OCI-LY7 (cell line): Measurements from ENCODE around the gene SH2D6. TPM values are rescaled to one million over a fixed set of nuclear protein-coding genes. Genes with fewer than 3 reads are reported as not detected.

Source experiments
- BruUV-seq: library from RNA; stranded (reverse); fragments of 400-500 nt; replicated peaks from 2 replicates; lab custom pipeline; 2021; lab: Mats Ljungman, UMichigan
- CTCF ChIA-PET: fragments of 300-600 bp; sonication (Branson Sonifier 250); formaldehyde crosslinking; loops from one replicate; lab custom pipeline; 2022; ENCODE audit warnings: antibody characterized with exemption; ENCODE audit not compliant: unreplicated experiment; lab: Charles Lee
- POLR2A ChIA-PET: fragments of 300-600 bp; sonication (Branson Sonifier 250); formaldehyde crosslinking; loops from one replicate; lab custom pipeline; 2022; ENCODE audit warnings: antibody characterized with exemption; lab: Charles Lee
- DNase-seq: peaks from one replicate; pipeline ENCODE4 v3.0.0-alpha.2; 2015; ENCODE audit warnings: low spot score
- H2AFZ ChIP-seq: fragments of 200-600 bp; sonication (generic), shearing (Covaris generic); 2 replicates; pipeline ENCODE4 v1.6.1; 2014; ENCODE audit warnings: mild to moderate bottlenecking, antibody characterized with exemption, low read length, moderate library complexity
- H3K27ac ChIP-seq: fragments of 200-600 bp; sonication (generic); 2 replicates; pipeline ENCODE4 v1.5.1; 2014; ENCODE audit warnings: mixed run types, low read depth, mild to moderate bottlenecking, moderate library complexity, low read length, inconsistent platforms; ENCODE audit not compliant: poor library complexity, severe bottlenecking
- H3K36me3 ChIP-seq: fragments of 200-600 bp; sonication (generic); 2 replicates; pipeline ENCODE4 v1.6.1; 2014; ENCODE audit warnings: mild to moderate bottlenecking, antibody characterized with exemption, low read length, moderate library complexity, mixed read lengths; ENCODE audit not compliant: insufficient read depth
- H3K4me1 ChIP-seq: fragments of 200-600 bp; sonication (generic); 2 replicates; pipeline ENCODE4 v1.5.1; 2014; ENCODE audit warnings: mild to moderate bottlenecking, low read length; ENCODE audit not compliant: insufficient read depth, poor library complexity, severe bottlenecking
- H3K4me2 ChIP-seq: fragments of 200-600 bp; sonication (generic); 2 replicates; pipeline ENCODE4 v1.6.1; 2014; ENCODE audit warnings: mild to moderate bottlenecking, low read length
- H3K4me3 ChIP-seq: fragments of 200-600 bp; sonication (generic); 2 replicates; pipeline ENCODE4 v1.5.1; 2014; ENCODE audit warnings: mild to moderate bottlenecking, low read depth, low read length; ENCODE audit not compliant: poor library complexity, severe bottlenecking
- H3K79me2 ChIP-seq: fragments of 200-600 bp; sonication (generic); 2 replicates; pipeline ENCODE4 v1.6.1; 2016; ENCODE audit warnings: low read depth, mild to moderate bottlenecking, low read length, moderate library complexity, mixed read lengths; ENCODE audit not compliant: insufficient read depth
- H3K9me2 ChIP-seq: fragments of 200-600 bp; sonication (generic); 2 replicates; pipeline ENCODE4 v1.6.1; 2016; ENCODE audit warnings: mild to moderate bottlenecking, low read length, mixed read lengths; ENCODE audit not compliant: insufficient read depth
- H3K9me3 ChIP-seq: fragments of 200-600 bp; sonication (generic); 2 replicates; pipeline ENCODE4 v1.6.1; 2014; ENCODE audit warnings: mild to moderate bottlenecking, mixed run types, low read length, mixed read lengths
- H4K20me1 ChIP-seq: fragments of 200-600 bp; sonication (generic); 2 replicates; pipeline ENCODE4 v1.6.1; 2014; ENCODE audit warnings: mild to moderate bottlenecking, antibody characterized with exemption, low read length, moderate library complexity, mixed read lengths; ENCODE audit not compliant: insufficient read depth
- EZH2phosphoT487 ChIP-seq: fragments of 200-600 bp; sonication (generic); IDR thresholded peaks from 2 replicates; pipeline ENCODE4 v1.6.1; 2018; ENCODE audit warnings: low read depth, borderline replicate concordance, mild to moderate bottlenecking, mixed run types, antibody characterized with exemption, low read length, moderate library complexity, mixed read lengths
- intact Hi-C: fragments of 100-400 bp; cut with micrococcal nuclease; formaldehyde crosslinking; loops from one replicate; pipeline ENCODE4 v1.10.0; 2022; ENCODE audit not compliant: unreplicated experiment
- total RNA-seq, 2 experiments: library from RNA; depleted of rRNA in 1 of 2; stranded (reverse); fragments of >200 nt in 1 of 2; shearing (Covaris generic) in 1 of 2; gene quantifications; 2 replicates each; pipeline ENCODE4 v1.2.3, GENCODE V29; 2014 to 2022
- TF ChIP-seq, protein P1 (sequence below): fragments of 200-600 bp; sonication (generic); conservative IDR thresholded peaks from 2 replicates; pipeline ENCODE4 v1.5.1; 2014; ENCODE audit warnings: mild to moderate bottlenecking, antibody characterized with exemption, low read length, moderate library complexity, mixed read lengths

The SH2D6 gene
- total RNA-seq, 2 experiments from 2014 or later = 0.35 to 2.6 TPM

DNA sequence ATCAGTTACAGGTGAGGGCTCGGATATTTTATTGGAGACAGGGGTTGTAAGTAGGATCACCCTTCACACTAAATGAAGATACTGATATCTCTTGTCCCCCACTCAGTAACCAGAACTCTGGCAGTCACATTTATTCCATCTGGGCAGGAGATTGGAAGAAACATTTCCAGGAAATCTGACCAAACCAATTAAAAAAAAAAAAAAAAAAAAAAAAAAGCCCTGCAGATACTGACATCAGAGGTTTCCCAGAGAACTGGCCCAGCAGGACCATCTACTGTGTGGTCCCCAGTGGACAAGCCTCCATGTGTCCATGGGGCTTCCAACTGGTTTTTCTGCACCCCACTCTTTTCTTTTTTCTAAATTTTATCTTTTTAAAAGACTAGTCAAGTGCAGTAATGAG lies 41.3 kb downstream of the SH2D6 start:
- Histone ChIP-seq H3K36me3 (no peaks in the 10 kb centered on the region), H3K9me3 (no peaks in the 10 kb centered on the region)

DNA sequence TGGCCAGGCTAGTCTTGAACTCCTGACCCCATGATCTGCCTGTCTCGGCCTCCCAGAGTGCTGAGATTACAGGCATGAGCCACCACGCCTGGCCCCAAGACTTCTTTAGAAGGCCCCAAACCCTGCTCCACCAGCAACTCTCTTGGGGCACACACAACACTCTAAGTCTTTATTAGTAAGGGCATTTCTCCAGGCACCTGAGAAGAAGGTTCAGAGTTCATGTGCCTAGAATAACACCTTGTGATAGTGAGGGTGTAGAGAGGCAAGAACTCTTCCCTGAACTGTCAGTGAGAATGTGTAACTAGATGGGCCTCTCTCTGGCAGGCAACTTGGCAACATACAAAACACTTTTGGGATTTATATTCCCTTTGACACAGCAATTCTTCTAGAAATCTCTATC lies 43.8 kb downstream of the SH2D6 start:
- H3K9me3 ChIP-seq = no peaks in the 10 kb centered on the region
- no TSS peak for BruUV-seq
- DNase-seq = no peak
- H3K4me3 ChIP-seq = no peak overlapping the region
- TF ChIP-seq EZH2phosphoT487 = no peak
- TF ChIP-seq, protein P1, sequence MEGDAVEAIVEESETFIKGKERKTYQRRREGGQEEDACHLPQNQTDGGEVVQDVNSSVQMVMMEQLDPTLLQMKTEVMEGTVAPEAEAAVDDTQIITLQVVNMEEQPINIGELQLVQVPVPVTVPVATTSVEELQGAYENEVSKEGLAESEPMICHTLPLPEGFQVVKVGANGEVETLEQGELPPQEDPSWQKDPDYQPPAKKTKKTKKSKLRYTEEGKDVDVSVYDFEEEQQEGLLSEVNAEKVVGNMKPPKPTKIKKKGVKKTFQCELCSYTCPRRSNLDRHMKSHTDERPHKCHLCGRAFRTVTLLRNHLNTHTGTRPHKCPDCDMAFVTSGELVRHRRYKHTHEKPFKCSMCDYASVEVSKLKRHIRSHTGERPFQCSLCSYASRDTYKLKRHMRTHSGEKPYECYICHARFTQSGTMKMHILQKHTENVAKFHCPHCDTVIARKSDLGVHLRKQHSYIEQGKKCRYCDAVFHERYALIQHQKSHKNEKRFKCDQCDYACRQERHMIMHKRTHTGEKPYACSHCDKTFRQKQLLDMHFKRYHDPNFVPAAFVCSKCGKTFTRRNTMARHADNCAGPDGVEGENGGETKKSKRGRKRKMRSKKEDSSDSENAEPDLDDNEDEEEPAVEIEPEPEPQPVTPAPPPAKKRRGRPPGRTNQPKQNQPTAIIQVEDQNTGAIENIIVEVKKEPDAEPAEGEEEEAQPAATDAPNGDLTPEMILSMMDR = no peak
- H3K4me2 ChIP-seq = no peak overlapping the region
- no peaks in the 10 kb centered on the region for H4K20me1 ChIP-seq
- H3K36me3 ChIP-seq = no peaks in the 10 kb centered on the region
- CTCF ChIA-PET = no interaction called here
- intact Hi-C loops = no loop called here
- H3K9me2 ChIP-seq = no peaks in the 10 kb centered on the region
- no peaks in the 10 kb centered on the region for H3K4me1 ChIP-seq
- H2AFZ ChIP-seq = no peak overlapping the region
- no peak overlapping the region for H3K27ac ChIP-seq
- POLR2A ChIA-PET = interaction anchor here (0.9 kb wide), 1 partner anchor 21 kb away, joined by 3 read pairs; no protein-coding TSS in a partner anchor
- H3K79me2 ChIP-seq = no peaks in the 10 kb centered on the region

More for the DNA sequence above, 41.3 kb downstream of the SH2D6 start:
- no peak overlapping the region for H3K27ac ChIP-seq
- BruUV-seq = no TSS peak
- CTCF ChIA-PET = no interaction called here
- POLR2A ChIA-PET = no interaction called here
- no peak overlapping the region for H3K4me3 ChIP-seq
- no peaks in the 10 kb centered on the region for H4K20me1 ChIP-seq
- TF ChIP-seq, protein P1 = no peak
- no peak for TF ChIP-seq EZH2phosphoT487
- no peak for DNase-seq
- H3K9me2 ChIP-seq = no peaks in the 10 kb centered on the region
- no peaks in the 10 kb centered on the region for H3K4me1 ChIP-seq
- H3K79me2 ChIP-seq = no peaks in the 10 kb centered on the region
- intact Hi-C loops = no loop called here
- no peak overlapping the region for H3K4me2 ChIP-seq
- no peak overlapping the region for H2AFZ ChIP-seq

DNA sequence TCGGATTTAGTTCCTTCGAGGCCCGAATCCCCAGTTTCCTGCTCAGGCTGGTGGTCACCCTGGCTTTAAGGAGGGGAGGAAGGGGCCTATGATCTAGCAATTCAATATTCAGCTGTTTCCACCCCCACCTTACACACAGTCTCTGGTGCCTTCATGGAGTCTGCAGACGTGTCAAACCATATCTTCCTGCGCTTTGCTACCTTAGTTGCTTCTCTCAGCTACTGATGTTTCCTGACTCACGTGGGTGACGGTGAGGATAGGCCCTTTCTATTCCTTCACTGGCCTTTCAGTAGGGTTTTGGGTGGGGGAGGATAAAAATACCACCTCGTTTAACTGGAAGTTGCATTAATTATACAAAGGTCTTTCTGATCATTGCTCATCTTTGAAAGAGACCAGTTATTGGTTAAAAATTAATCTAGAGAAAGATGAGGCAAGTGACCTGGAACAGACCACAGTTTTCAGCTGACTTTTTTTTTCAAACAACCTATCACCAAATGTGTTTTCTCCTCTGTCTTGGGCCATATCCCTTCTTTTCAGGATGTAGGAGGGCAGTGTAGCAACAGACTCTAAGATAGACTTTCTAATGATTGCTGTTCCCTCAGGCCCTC lies 49.7 kb downstream of the SH2D6 start:
- ChIA-PET CTCF (no interaction called here), POLR2A (no interaction called here)
- H3K4me1 ChIP-seq = no peaks in the 10 kb centered on the region
- no peak overlapping the region for H3K4me2 ChIP-seq
- H2AFZ ChIP-seq = no peak overlapping the region
- H3K79me2 ChIP-seq = no peaks in the 10 kb centered on the region
- no peaks in the 10 kb centered on the region for H3K36me3 ChIP-seq
- no TSS peak for BruUV-seq
- no peak overlapping the region for H3K4me3 ChIP-seq
- TF ChIP-seq EZH2phosphoT487 = no peak
- TF ChIP-seq, protein P1 = no peak
- intact Hi-C loops = loop anchor here (5.0 kb wide), 1 partner anchor 34 kb away; no protein-coding TSS in a partner anchor
- H4K20me1 ChIP-seq = no peaks in the 10 kb centered on the region
- no peak for DNase-seq
- no peak overlapping the region for H3K27ac ChIP-seq
- H3K9me3 ChIP-seq = no peaks in the 10 kb centered on the region
- H3K9me2 ChIP-seq = no peaks in the 10 kb centered on the region
